ENCODE measurements around the gene LYPD8.

The LYPD8 gene

GRCh38 chr1:248757784-248758195 lies 2.2 kb upstream of the LYPD8 start:
- no peak for ATAC-seq
- no peak for DNase-seq

GRCh38 chr1:248756636-248757035 lies 1.1 kb upstream of the LYPD8 start:
- ATAC-seq, result no peak
- no peak for DNase-seq

- ATAC-seq (no peak), DNase-seq (no peak)
Measured at GRCh38 chr1:248756151-248756550, 592 bp upstream of the LYPD8 start.

- ATAC-seq, result no peak
- no peak for DNase-seq
Measured at GRCh38 chr1:248753708-248754280, 1.8 kb downstream of the LYPD8 start.

GRCh38 chr1:248753029-248753594 lies 2.4 kb downstream of the LYPD8 start:
- ATAC-seq (no peak), DNase-seq (no peak)

- DNase-seq (no peak), ATAC-seq (no peak)
Measured at GRCh38 chr1:248752161-248753028, 3.2 kb downstream of the LYPD8 start.

- no peak for DNase-seq
- no peak for ATAC-seq
Measured at GRCh38 chr1:248751635-248752034, 3.9 kb downstream of the LYPD8 start.

GRCh38 chr1:248751142-248751541 lies 4.4 kb downstream of the LYPD8 start:
- no peak for ATAC-seq
- DNase-seq, result no peak

GRCh38 chr1:248750496-248750895 lies 5.1 kb downstream of the LYPD8 start:
- ATAC-seq (no peak), DNase-seq (no peak)

GRCh38 chr1:248748211-248748610 lies 7.3 kb downstream of the LYPD8 start:
- ATAC-seq, result no peak
- no peak for DNase-seq

- ATAC-seq (no peak), DNase-seq (no peak)
Measured at GRCh38 chr1:248740876-248741275, 14.7 kb downstream of the LYPD8 start.

- ATAC-seq (no peak), DNase-seq (no peak)
Measured at GRCh38 chr1:248739572-248740205, 15.9 kb downstream of the LYPD8 start.

- no peak for ATAC-seq
- DNase-seq, result no peak
Measured at GRCh38 chr1:248737457-248737856, 18.1 kb downstream of the LYPD8 start.

GRCh38 chr1:248736977-248737376 lies 18.6 kb downstream of the LYPD8 start:
- ATAC-seq (no peak), DNase-seq (no peak)

- no peak for ATAC-seq
Measured at GRCh38 chr1:248733566-248733965, 22.0 kb downstream of the LYPD8 start.

GRCh38 chr1:248730507-248731335 lies 24.8 kb downstream of the LYPD8 start:
- no peak for ATAC-seq

More at GRCh38 chr1:248733566-248733965, 22.0 kb downstream of the LYPD8 start:
- no peak for DNase-seq

GRCh38 chr1:248714248-248714647 lies 41.3 kb downstream of the LYPD8 start:
- no peak for ATAC-seq

More at GRCh38 chr1:248730507-248731335, 24.8 kb downstream of the LYPD8 start:
- DNase-seq, result no peak

GRCh38 chr1:248710305-248710900 lies 45.2 kb downstream of the LYPD8 start:
- no peak for ATAC-seq
- DNase-seq, result no peak

More at GRCh38 chr1:248714248-248714647, 41.3 kb downstream of the LYPD8 start:
- DNase-seq, result no peak

GRCh38 chr1:248704606-248705005 lies 51.0 kb downstream of the LYPD8 start:
- ATAC-seq (no peak), DNase-seq (no peak)

GRCh38 chr1:248703674-248704073 lies 51.9 kb downstream of the LYPD8 start:
- no peak for DNase-seq
- no peak for ATAC-seq

- no peak for ATAC-seq
Measured at GRCh38 chr1:248702714-248703113, 52.8 kb downstream of the LYPD8 start, which contains the start of gene OR14I1. OR14I1 (minus strand) TSS chr1:248702766.

More at GRCh38 chr1:248702714-248703113, 52.8 kb downstream of the LYPD8 start, which contains the start of gene OR14I1:
- no peak for DNase-seq
